Measurements from ENCODE around the gene TNRC6C. TPM values are rescaled to one million over a fixed set of nuclear protein-coding genes. Genes with fewer than 3 reads are reported as not detected.

Gene TNRC6C
- total and polyA plus RNA-seq, 2 of the 13 experiments (the other 11 are each of a cell fraction or from before 2014, with no cell fraction given): 0.66 to 4.9 TPM

GRCh38 chr17:78144736-78145641 lies 186.5 kb downstream of the TNRC6C start (continued):
- TF ChIP-seq PLSCR1 (CRISPR knock-in tag; IDR thresholded peaks at IDR 0.05; ENCODE audit: borderline replicate concordance) (no peak), NFYB (CRISPR knock-in tag; IDR thresholded peaks at IDR 0.05) (no peak), BORCS8-MEF2B (CRISPR knock-in tag; IDR thresholded peaks at IDR 0.05) (peak; percentile 89), MEF2D (CRISPR knock-in tag; IDR thresholded peaks at IDR 0.05) (peak; percentile 55; the same call in 1 of the 2 replicates), ARHGAP35 (CRISPR knock-in tag; IDR thresholded peaks at IDR 0.05; ENCODE audit: borderline replicate concordance) (no peak), ZNF12 (CRISPR knock-in tag; IDR thresholded peaks at IDR 0.05) (0 out of 2 replicates have a peak, but pooled peaks have one; percentile 21), FOXK2 (IDR thresholded peaks at IDR 0.05) (no peak), TAF15 (IDR thresholded peaks at IDR 0.05; ENCODE audit: low read depth, low read length, poor library complexity, severe bottlenecking) (no peak), TFDP1 (CRISPR knock-in tag; IDR thresholded peaks at IDR 0.05; ENCODE audit: borderline replicate concordance) (peak; percentile 72; the same call in 1 of the 2 replicates), ZKSCAN5 (CRISPR knock-in tag; IDR thresholded peaks at IDR 0.05) (no peak; the same call in 1 of the 2 replicates), ZSCAN31 (CRISPR knock-in tag; IDR thresholded peaks at IDR 0.05; ENCODE audit: low read depth) (peak; percentile 84), ZNF496 (CRISPR knock-in tag; IDR thresholded peaks at IDR 0.05; ENCODE audit: insufficient replicate concordance) (no peak), FOXJ3 (CRISPR knock-in tag; IDR thresholded peaks at IDR 0.05; ENCODE audit: borderline replicate concordance) (peak; percentile 16; the same call in 1 of the 2 replicates), PLRG1 (conservative IDR thresholded peaks at IDR 0.05) (no peak), AFF4 (CRISPR knock-in tag; IDR thresholded peaks at IDR 0.05) (no peak), SAFB2 (CRISPR knock-in tag; IDR thresholded peaks at IDR 0.05; ENCODE audit: borderline replicate concordance, low read depth) (0 out of 2 replicates have a peak, but pooled peaks have one; percentile 21), FOSL1 (CRISPR knock-in tag; IDR thresholded peaks at IDR 0.05; ENCODE audit: borderline replicate concordance) (no peak), U2AF1 (optimal IDR thresholded peaks at IDR 0.05; ENCODE audit: low read depth, low read length) (no peak), GPBP1L1 (CRISPR knock-in tag; IDR thresholded peaks at IDR 0.05) (no peak)
